ENCODE results near the gene UMPS.

DNA sequence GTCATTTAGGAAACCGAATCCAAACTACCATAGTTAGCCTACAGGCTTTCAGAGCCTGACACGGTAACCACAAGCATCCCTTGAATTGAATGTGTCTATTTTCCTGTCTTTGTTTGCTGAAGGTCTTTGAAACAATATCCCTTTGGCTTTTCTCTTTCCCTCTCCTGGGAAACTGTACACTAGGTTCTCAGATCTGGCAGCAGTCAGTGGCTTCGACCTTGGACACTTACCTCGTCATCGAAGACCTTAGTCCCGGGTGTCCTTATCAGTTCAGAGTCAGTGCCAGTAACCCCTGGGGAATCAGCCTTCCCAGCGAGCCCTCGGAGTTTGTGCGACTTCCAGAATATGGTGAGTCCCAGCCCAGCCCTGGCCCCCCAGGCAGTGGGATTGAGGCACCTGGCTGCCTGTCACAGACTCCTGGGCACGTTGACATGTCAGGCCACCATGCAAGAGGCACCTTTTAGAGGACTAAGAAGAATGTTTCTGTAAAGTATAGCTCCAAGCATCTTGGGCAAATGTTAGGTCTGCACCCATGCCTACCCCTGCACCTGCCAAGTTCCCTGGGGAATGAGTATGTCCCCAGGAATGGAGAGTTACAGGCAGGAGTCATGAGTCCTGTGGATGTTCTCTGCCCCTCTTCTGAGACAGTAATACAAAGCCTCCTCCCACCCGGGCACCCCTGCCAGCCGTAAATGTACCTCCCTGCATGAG, 30.4 kb upstream of the UMPS start:
- TF ChIP-seq EZH2 (IDR thresholded peaks at IDR 0.05; ENCODE audit: insufficient read depth, poor library complexity, severe bottlenecking) = no peak
- no peak for TF ChIP-seq EZH2phosphoT487 (IDR thresholded peaks at IDR 0.05; ENCODE audit: insufficient read depth, low read depth)

Measured in GM23248 (cell line).